ENCODE data around the gene TSR3. TPM values are rescaled to one million over a fixed set of nuclear protein-coding genes. Genes with fewer than 3 reads are reported as not detected.
A peak's percentile ranks its signal among the peaks of the same experiment; 100 is the strongest.

The TSR3 gene
- total and polyA plus RNA-seq, 4 donors: 20.3 to 29.9 (median 28.9) TPM

DNA sequence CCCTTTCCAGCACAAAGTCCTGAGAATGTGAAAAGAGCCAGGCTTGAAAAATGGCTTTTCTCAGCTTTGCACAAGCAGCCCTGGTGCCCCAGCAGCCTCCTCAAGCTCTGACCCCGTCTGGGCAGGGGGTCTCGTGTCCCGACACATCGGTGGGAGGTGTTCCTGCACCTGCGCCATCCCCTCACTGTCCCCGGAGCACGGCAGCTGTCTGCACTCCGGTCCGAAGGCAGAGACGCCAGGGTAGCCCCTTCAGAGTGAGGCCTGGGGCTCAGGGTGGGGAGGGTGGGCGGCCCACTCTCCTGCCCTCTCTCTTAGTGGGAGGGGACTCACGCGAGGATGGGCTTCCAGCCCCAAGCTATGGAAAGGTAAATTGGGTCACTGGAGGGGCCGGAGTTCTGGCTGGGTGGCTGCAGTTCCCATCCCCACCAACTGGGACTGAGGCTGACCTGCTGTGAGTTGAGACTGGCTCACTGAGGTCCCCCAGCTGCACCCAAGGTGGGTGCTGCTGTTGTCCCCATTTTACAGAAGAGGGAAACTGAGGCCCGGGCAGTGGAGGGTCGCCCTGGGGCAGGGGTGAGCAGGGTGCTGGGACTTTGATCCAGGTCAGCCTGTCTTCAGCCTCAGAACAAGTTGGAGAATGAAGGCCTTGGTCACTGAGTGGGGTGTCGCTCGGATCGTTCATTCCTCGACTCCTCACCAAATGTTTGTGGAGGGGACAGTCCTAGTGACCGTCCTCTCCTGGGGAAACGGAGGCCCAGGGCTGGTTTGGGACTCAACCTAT is 20.6 kb downstream of the TSR3 start:
- peaks cover 6 to 15% (median 11%) of the 10 kb centered on the region in 4 donors for H3K4me1 ChIP-seq (ENCODE audit: control insufficient read depth in 4 of 4, insufficient read depth in 4 of 4, low read length in 3 of 4)
- TF ChIP-seq, protein P1, sequence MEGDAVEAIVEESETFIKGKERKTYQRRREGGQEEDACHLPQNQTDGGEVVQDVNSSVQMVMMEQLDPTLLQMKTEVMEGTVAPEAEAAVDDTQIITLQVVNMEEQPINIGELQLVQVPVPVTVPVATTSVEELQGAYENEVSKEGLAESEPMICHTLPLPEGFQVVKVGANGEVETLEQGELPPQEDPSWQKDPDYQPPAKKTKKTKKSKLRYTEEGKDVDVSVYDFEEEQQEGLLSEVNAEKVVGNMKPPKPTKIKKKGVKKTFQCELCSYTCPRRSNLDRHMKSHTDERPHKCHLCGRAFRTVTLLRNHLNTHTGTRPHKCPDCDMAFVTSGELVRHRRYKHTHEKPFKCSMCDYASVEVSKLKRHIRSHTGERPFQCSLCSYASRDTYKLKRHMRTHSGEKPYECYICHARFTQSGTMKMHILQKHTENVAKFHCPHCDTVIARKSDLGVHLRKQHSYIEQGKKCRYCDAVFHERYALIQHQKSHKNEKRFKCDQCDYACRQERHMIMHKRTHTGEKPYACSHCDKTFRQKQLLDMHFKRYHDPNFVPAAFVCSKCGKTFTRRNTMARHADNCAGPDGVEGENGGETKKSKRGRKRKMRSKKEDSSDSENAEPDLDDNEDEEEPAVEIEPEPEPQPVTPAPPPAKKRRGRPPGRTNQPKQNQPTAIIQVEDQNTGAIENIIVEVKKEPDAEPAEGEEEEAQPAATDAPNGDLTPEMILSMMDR (IDR thresholded peaks at IDR 0.05; ENCODE audit: low read depth, low read length, missing input control): no peak
- TF ChIP-seq, protein P2, sequence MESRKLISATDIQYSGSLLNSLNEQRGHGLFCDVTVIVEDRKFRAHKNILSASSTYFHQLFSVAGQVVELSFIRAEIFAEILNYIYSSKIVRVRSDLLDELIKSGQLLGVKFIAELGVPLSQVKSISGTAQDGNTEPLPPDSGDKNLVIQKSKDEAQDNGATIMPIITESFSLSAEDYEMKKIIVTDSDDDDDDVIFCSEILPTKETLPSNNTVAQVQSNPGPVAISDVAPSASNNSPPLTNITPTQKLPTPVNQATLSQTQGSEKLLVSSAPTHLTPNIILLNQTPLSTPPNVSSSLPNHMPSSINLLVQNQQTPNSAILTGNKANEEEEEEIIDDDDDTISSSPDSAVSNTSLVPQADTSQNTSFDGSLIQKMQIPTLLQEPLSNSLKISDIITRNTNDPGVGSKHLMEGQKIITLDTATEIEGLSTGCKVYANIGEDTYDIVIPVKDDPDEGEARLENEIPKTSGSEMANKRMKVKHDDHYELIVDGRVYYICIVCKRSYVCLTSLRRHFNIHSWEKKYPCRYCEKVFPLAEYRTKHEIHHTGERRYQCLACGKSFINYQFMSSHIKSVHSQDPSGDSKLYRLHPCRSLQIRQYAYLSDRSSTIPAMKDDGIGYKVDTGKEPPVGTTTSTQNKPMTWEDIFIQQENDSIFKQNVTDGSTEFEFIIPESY (IDR thresholded peaks at IDR 0.05): no peak
- TF ChIP-seq HNF4A (conservative IDR thresholded peaks at IDR 0.05) (no peak), HNF4G (IDR thresholded peaks at IDR 0.05) (no peak), FOXA1 (IDR thresholded peaks at IDR 0.05) (no peak), RAD21 (IDR thresholded peaks at IDR 0.05) (no peak), FOXA2 (IDR thresholded peaks at IDR 0.05) (no peak), JUND (IDR thresholded peaks at IDR 0.05) (no peak), TAF1 (conservative IDR thresholded peaks at IDR 0.05) (no peak), RXRA (IDR thresholded peaks at IDR 0.05) (no peak), YY1 (IDR thresholded peaks at IDR 0.05) (no peak)
- TF ChIP-seq, protein P3, sequence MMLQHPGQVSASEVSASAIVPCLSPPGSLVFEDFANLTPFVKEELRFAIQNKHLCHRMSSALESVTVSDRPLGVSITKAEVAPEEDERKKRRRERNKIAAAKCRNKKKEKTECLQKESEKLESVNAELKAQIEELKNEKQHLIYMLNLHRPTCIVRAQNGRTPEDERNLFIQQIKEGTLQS (IDR thresholded peaks at IDR 0.05): no peak
- TF ChIP-seq, protein P4, sequence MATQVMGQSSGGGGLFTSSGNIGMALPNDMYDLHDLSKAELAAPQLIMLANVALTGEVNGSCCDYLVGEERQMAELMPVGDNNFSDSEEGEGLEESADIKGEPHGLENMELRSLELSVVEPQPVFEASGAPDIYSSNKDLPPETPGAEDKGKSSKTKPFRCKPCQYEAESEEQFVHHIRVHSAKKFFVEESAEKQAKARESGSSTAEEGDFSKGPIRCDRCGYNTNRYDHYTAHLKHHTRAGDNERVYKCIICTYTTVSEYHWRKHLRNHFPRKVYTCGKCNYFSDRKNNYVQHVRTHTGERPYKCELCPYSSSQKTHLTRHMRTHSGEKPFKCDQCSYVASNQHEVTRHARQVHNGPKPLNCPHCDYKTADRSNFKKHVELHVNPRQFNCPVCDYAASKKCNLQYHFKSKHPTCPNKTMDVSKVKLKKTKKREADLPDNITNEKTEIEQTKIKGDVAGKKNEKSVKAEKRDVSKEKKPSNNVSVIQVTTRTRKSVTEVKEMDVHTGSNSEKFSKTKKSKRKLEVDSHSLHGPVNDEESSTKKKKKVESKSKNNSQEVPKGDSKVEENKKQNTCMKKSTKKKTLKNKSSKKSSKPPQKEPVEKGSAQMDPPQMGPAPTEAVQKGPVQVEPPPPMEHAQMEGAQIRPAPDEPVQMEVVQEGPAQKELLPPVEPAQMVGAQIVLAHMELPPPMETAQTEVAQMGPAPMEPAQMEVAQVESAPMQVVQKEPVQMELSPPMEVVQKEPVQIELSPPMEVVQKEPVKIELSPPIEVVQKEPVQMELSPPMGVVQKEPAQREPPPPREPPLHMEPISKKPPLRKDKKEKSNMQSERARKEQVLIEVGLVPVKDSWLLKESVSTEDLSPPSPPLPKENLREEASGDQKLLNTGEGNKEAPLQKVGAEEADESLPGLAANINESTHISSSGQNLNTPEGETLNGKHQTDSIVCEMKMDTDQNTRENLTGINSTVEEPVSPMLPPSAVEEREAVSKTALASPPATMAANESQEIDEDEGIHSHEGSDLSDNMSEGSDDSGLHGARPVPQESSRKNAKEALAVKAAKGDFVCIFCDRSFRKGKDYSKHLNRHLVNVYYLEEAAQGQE (IDR thresholded peaks at IDR 0.05): no peak
- TF ChIP-seq, protein P5, sequence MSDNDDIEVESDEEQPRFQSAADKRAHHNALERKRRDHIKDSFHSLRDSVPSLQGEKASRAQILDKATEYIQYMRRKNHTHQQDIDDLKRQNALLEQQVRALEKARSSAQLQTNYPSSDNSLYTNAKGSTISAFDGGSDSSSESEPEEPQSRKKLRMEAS (IDR thresholded peaks at IDR 0.05): no peak

More for the DNA sequence above, 20.6 kb downstream of the TSR3 start:
- no peak for DNase-seq (ENCODE audit: low spot score)
- H3K27me3 ChIP-seq (ENCODE audit: control insufficient read depth in 4 of 4, insufficient read depth in 4 of 4, low read length in 3 of 4): peaks cover 0 to 2% (median 0%) of the 10 kb centered on the region in 4 donors
- peak overlapping the region in 1 of 2 donors; percentile 8 for H3K9ac ChIP-seq (ENCODE audit: low read depth in 1 of 2, low read length in 2 of 2)
- peak overlapping the region in 1 of 3 donors; percentile 10 for H3K4me3 ChIP-seq (ENCODE audit: low read depth in 1 of 3, low read length in 3 of 3)
- H3K9me3 ChIP-seq (ENCODE audit: control insufficient read depth in 4 of 4, low read length in 3 of 4): peaks cover 0 to 3% (median 0%) of the 10 kb centered on the region in 4 donors
- no peaks in the 10 kb centered on the region for H3K36me3 ChIP-seq (ENCODE audit: control insufficient read depth in 4 of 4, insufficient read depth in 3 of 4, low read depth in 1 of 4, low read length in 3 of 4)
- peak overlapping the region; percentile 5 to 7 for H3K27ac ChIP-seq (ENCODE audit: low read depth in 1 of 2, low read length in 2 of 2)
- 49% methylated on average over 22 of the region's 22 CpGs for WGBS

Data from liver (tissue), 9 donors.